ENCODE data around the gene FIBCD1.

The FIBCD1 gene

DNA sequence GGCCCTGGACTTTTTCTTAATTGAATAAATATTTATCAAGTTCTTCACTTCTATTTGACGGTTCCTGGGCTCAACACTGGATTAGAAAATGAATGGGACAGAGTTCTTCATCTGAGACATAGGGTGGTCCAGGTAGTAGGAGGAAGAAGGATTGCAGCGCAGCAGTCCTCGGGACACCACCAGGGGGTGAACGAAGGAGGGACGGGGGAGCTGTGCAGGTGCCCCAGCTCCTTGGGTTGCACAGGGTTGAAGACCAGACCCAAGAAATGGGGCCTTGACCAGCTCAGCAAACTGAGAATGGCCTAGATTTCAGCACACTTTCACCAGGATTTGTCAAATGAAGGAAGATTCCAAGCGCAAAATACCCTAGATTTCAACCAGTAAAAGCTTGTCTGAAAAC lies 74.5 kb downstream of the FIBCD1 start:
- no peak overlapping the region for H3K9ac ChIP-seq
- no peaks in the 10 kb centered on the region for H3K9me3 ChIP-seq (replicated peaks in 1 of 11)
- peaks cover 65 to 99% (median 92%) of the 10 kb centered on the region in 11 experiments for H3K36me3 ChIP-seq
- H3K27me3 ChIP-seq = no peaks in the 10 kb centered on the region
- no peak overlapping the region for H3K4me3 ChIP-seq
- H3K4me1 ChIP-seq = peaks cover 0 to 4% (median 0%) of the 10 kb centered on the region in 10 experiments; a peak in 3 of 20 replicates
- peaks cover 76 to 100% (median 99%) of the 10 kb centered on the region in 11 experiments; a peak in 21 of 22 replicates for H4K20me1 ChIP-seq
- H3K4me2 ChIP-seq = no peak overlapping the region
- H3K27ac ChIP-seq = no peak overlapping the region
- no peak for TF ChIP-seq Cebpa-rat (IDR thresholded peaks at IDR 0.05)

DNA sequence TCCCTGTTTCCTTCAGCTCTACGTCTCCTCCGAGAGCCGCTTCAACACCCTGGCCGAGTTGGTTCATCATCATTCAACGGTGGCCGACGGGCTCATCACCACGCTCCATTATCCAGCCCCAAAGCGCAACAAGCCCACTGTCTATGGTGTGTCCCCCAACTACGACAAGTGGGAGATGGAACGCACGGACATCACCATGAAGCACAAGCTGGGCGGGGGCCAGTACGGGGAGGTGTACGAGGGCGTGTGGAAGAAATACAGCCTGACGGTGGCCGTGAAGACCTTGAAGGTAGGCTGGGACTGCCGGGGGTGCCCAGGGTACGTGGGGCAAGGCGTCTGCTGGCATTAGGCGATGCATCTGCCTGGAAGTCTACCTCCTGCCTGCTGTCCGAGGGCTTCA lies 76.3 kb downstream of the FIBCD1 start:
- Histone ChIP-seq H3K4me3 (no peak overlapping the region), H4K20me1 (peaks cover 84 to 100% (median 99%) of the 10 kb centered on the region in 11 experiments; a peak in 21 of 22 replicates), H3K36me3 (peaks cover 73 to 99% (median 93%) of the 10 kb centered on the region in 11 experiments), H3K27ac (no peak overlapping the region), H3K27me3 (no peaks in the 10 kb centered on the region), H3K4me1 (peaks cover 0 to 22% (median 15%) of the 10 kb centered on the region in 10 experiments; a peak in 15 of 20 replicates), H3K9ac (no peak overlapping the region), H3K9me3 (replicated peaks in 1 of 11) (no peaks in the 10 kb centered on the region), H3K4me2 (no peak overlapping the region)
- TF ChIP-seq Cebpa-rat (IDR thresholded peaks at IDR 0.05) = no peak

DNA sequence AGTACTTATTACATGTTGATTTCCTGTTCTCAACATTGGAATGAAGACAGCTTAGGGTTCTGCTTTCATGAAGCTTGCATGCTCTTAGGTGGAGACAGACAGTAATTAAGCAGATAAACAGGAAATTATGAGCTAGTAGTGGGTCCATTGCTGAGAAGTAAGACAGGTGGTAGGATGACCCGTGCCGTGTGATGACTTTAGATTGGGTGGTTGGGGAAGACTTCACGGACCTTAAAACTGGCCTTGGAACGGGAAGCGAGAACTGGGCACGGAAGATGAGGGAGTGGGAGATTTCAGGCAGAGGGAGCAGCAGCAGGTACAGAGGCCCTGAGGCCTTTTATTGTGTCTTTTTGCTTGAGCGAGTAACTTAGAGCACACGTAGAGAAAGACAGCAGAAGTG lies 76.8 kb downstream of the FIBCD1 start:
- no peak for TF ChIP-seq Cebpa-rat (IDR thresholded peaks at IDR 0.05)
- H3K4me1 ChIP-seq = peaks cover 0 to 28% (median 18%) of the 10 kb centered on the region in 10 experiments; a peak in 15 of 20 replicates
- H3K27me3 ChIP-seq = no peaks in the 10 kb centered on the region
- H3K27ac ChIP-seq = no peak overlapping the region
- peaks cover 71 to 99% (median 92%) of the 10 kb centered on the region in 11 experiments for H3K36me3 ChIP-seq
- H3K9me3 ChIP-seq (replicated peaks in 1 of 11) = no peaks in the 10 kb centered on the region
- H3K4me3 ChIP-seq = no peak overlapping the region
- H4K20me1 ChIP-seq = peaks cover 84 to 100% (median 99%) of the 10 kb centered on the region in 11 experiments; a peak in 21 of 22 replicates
- no peak overlapping the region for H3K4me2 ChIP-seq
- H3K9ac ChIP-seq = no peak overlapping the region

DNA sequence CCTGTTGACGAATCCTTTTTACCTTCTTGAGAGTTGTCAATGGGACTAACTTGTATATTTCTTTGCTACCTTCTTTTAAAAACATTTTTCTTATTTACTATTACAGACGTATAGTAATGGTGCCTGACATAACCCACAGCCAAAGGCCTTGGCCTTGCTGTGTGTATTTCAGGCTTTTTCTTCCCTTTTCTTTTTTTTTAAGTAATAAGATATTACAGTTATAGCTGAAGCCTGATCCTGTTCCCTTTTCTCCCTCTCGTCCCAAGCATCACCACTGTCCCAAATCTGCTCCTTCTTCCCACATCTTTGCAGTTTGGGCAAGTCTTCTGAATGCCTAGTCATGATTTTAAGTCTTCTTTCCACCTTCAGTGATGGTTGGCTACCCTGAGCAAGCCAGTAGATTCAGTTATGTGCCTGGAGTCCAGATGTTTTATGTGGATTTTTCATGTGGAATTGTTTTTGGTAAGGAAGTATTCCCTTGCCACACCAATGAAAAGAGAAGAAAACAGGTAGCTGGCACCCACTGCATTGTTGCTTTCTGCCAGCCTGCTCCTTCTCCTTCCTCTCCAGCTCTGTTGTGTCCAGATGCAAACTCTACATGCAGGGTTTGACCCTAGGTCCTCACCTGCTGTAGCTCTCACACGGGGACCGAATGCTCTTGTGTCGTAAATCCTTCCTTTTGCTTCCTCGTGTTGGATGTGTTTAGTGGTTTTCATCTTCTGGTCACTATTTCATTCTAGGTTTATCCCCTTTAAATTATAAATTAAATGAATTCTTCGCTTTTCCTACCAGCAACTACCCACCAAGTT lies 77.5 kb downstream of the FIBCD1 start:
- Histone ChIP-seq H3K36me3 (peaks cover 77 to 99% (median 93%) of the 10 kb centered on the region in 11 experiments), H3K4me2 (no peak overlapping the region), H3K4me3 (no peak overlapping the region)

GRCh38 chr9:130860458-130861316 lies 78.4 kb downstream of the FIBCD1 start:
- H4K20me1 ChIP-seq = peaks cover 78 to 100% (median 99%) of the 10 kb centered on the region in 11 experiments; a peak in 21 of 22 replicates
- no peaks in the 10 kb centered on the region for H3K27me3 ChIP-seq
- peaks cover 85 to 100% (median 96%) of the 10 kb centered on the region in 11 experiments for H3K36me3 ChIP-seq
- H3K4me1 ChIP-seq = peaks cover 0 to 28% (median 18%) of the 10 kb centered on the region in 10 experiments; a peak in 15 of 20 replicates
- TF ChIP-seq Cebpa-rat (IDR thresholded peaks at IDR 0.05) = no peak
- no peaks in the 10 kb centered on the region for H3K9me3 ChIP-seq (replicated peaks in 1 of 11)
- no peak overlapping the region for H3K27ac ChIP-seq
- no peak overlapping the region for H3K4me2 ChIP-seq
- H3K9ac ChIP-seq = 0 out of 22 replicates have a peak overlapping the region, but pooled peaks of 1 of the 11 experiments have one; percentile 18
- no peak overlapping the region for H3K4me3 ChIP-seq

More for the DNA sequence above, 77.5 kb downstream of the FIBCD1 start:
- no peak overlapping the region for H3K27ac ChIP-seq
- H3K9me3 ChIP-seq (replicated peaks in 1 of 11) = no peaks in the 10 kb centered on the region
- no peak for TF ChIP-seq Cebpa-rat (IDR thresholded peaks at IDR 0.05)
- H3K9ac ChIP-seq = peak overlapping the region in 1 of 11 experiments; percentile 16; a peak in 2 of 22 replicates
- peaks cover 84 to 100% (median 99%) of the 10 kb centered on the region in 11 experiments; a peak in 21 of 22 replicates for H4K20me1 ChIP-seq
- peaks cover 0 to 28% (median 18%) of the 10 kb centered on the region in 10 experiments; a peak in 15 of 20 replicates for H3K4me1 ChIP-seq
- H3K27me3 ChIP-seq = no peaks in the 10 kb centered on the region

DNA sequence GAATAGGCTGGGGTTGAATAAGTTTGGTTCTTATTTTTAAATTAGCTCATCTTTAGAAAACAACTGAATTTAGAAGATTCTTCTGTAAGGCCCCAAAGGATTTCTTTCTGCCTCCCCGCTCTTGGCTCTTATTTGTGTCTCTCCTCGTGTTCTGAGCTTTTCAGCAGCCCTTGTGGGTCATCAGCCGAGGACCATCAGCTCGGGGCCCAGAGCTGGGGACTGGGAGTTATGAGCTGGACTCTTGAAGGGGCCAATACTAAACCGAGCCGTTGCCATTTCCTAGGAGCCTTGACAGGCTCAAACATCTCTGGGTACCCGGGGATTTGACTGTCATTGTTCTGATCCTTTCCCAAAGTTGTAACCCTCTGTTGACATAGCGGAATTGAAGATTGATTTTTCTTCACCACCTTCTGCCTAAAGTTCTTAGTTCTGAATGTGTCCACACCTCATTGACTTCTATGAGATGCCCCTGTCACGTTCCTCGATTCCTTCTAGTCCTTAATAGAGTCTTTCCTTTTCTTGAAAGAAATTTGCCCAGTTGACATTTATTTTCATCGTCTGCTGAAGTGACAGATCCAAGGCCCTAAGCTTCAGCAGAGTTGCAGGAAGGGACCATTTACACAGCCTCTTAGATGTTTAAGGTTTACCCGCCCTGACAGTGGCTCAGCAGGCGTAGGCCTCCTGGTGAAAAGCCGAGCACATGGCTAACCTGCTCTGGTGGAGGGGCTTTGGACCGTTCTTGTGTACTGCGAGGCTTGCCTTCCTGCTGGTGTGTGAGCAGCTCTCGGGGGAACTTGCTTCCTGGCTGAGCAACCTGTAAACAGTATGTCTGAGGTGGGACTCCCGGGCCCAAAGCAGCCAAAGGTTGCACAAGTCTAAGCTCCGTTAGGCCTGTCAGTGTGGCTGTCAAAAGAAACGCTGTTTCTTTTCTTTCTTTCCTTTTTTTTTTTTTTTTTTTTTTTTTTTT lies 80.0 kb downstream of the FIBCD1 start:
- H3K4me2 ChIP-seq = peak overlapping the region in 6 of 11 experiments; percentile 24 to 59 (median 49); a peak in 11 of 22 replicates
- H3K27me3 ChIP-seq = no peaks in the 10 kb centered on the region
- H4K20me1 ChIP-seq = peaks cover 64 to 100% (median 87%) of the 10 kb centered on the region in 11 experiments; a peak in 21 of 22 replicates
- TF ChIP-seq Cebpa-rat (IDR thresholded peaks at IDR 0.05) = no peak
- no peak overlapping the region for H3K4me3 ChIP-seq
- H3K9me3 ChIP-seq (replicated peaks in 1 of 11) = no peaks in the 10 kb centered on the region
- peaks cover 87 to 100% (median 96%) of the 10 kb centered on the region in 11 experiments for H3K36me3 ChIP-seq
- H3K27ac ChIP-seq = peak overlapping the region in 2 of 11 experiments; percentile 21 to 53; a peak in 4 of 22 replicates
- H3K9ac ChIP-seq = peak overlapping the region in 5 of 11 experiments; percentile 7 to 45 (median 21); a peak in 6 of 22 replicates
- peaks cover 0 to 28% (median 18%) of the 10 kb centered on the region in 10 experiments; a peak in 15 of 20 replicates for H3K4me1 ChIP-seq

DNA sequence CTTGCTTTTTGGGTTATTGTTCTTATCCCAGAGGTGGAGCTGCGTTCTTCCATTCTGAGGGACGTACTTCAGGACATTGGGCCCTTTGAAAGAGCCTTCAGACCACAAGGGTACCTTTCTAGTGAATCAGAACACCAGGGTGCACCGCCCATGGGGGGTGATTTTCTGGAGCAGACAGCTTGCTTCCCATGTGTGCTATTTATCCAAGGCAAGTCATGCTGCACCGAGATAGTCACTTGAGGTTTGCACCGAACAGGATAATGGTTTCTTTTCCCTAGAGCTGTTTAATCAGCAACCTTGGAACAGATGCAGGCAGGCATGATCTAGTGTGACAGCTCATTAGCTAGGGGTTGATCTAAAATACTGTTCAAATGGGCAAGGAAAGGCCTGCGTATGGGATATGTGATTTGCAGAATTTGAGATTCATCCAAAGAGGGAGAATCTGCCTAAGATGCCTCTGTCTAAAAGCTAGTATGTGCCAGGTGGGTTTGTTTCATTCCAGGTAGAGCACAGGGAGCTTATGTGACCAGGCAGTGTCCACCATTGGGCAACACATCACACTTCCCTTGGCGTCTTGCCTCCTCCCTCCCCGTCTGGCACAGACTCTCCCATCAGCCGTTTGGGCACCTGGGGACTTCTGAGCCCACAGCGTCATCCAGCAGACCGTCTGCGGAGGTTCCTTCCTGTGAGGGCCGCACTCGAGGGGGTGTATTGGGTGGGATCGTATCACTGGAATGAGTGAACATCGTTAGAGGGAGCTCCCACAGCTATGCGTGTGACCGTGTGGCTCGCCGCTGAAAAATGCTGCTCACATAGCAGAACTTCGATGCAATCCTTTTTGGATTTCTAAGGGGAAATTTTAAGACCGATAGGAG lies 80.9 kb downstream of the FIBCD1 start:
- Histone ChIP-seq H4K20me1 (peaks cover 64 to 100% (median 86%) of the 10 kb centered on the region in 11 experiments; a peak in 21 of 22 replicates), H3K9ac (peak overlapping the region in 5 of 11 experiments; percentile 7 to 45 (median 20); a peak in 5 of 22 replicates)

More for the DNA sequence above, 80.9 kb downstream of the FIBCD1 start:
- Histone ChIP-seq H3K27ac (peak overlapping the region in 2 of 11 experiments; percentile 21 to 53; a peak in 3 of 22 replicates), H3K4me2 (peak overlapping the region in 8 of 11 experiments; percentile 9 to 59 (median 34); a peak in 16 of 22 replicates), H3K4me1 (peaks cover 0 to 27% (median 18%) of the 10 kb centered on the region in 10 experiments; a peak in 15 of 20 replicates), H3K9me3 (replicated peaks in 1 of 11) (no peaks in the 10 kb centered on the region), H3K4me3 (no peak overlapping the region), H3K27me3 (no peaks in the 10 kb centered on the region), H3K36me3 (peaks cover 84 to 100% (median 98%) of the 10 kb centered on the region in 11 experiments)
- no peak for TF ChIP-seq Cebpa-rat (IDR thresholded peaks at IDR 0.05)
